Right lobe of liver (tissue), 4 donors: ENCODE measurements around the gene SPTLC3.

Experiments
- CTCF ChIP-seq, 4 donors: fragments of 200-600 bp in 3 of 4; fragments of 450-650 bp in 1 of 4; IDR thresholded peaks; one replicate each; pipeline versions ENCODE4 v1.5.1 to v1.8.0; 2016 to 2022; ENCODE audit warnings: antibody characterized with exemption in 4 of 4, mild to moderate bottlenecking in 2 of 4
- POLR2A ChIP-seq: fragments of 450-650 bp; IDR thresholded peaks from one replicate; pipeline ENCODE4 v1.6.1; 2017; ENCODE audit warnings: antibody characterized with exemption, mild to moderate bottlenecking
- donor health status: DM: no; HTN: no; CAD: no.
- donor health status: DM: no; HTN: no; CAD: no.
- donor health status: DM: no; HTN: yes; CAD: no.

- TF ChIP-seq POLR2A (no peak), CTCF (IDR thresholded peaks at IDR 0.05) (no peak)
These were observed 26.8 kb downstream of the SPTLC3 start for GRCh38 chr20:13035399-13036152.
